ENCODE results near the gene NRN1L.
A peak's percentile ranks its signal among the peaks of the same experiment; 100 is the strongest.

NRN1L gene

GRCh38 chr16:67846320-67847063 is 38.2 kb upstream of the NRN1L start, which contains the start of gene NUTF2:
TSS of gene NUTF2 (plus strand) at chr16:67846933. CDS start at chr16:67865131, 18,198 bp downstream.
- peak within 1 kb of the TSS; percentile 95 for H3K4me3 ChIP-seq (ENCODE audit: low read depth, low read length, poor library complexity, severe bottlenecking)
- no peaks in the 10 kb centered on the region for H3K9me3 ChIP-seq (ENCODE audit: low read length)
- H3K4me1 ChIP-seq (ENCODE audit: insufficient read depth, low read length, severe bottlenecking): peaks cover 46% of the 10 kb centered on the region
- no peaks in the 10 kb centered on the region for H3K27me3 ChIP-seq (ENCODE audit: insufficient read depth, low read length)
- peaks cover 6% of the 10 kb centered on the region for H3K36me3 ChIP-seq (ENCODE audit: insufficient read depth, low read length)
- peak within 1 kb of the TSS; percentile 85 for H3K9ac ChIP-seq (ENCODE audit: low read length)
- TF ChIP-seq CTCF (IDR thresholded peaks at IDR 0.05; ENCODE audit: low read length): no peak
- no peak for TF ChIP-seq EZH2 (IDR thresholded peaks at IDR 0.05; ENCODE audit: borderline replicate concordance, low read length)
- H3K4me2 ChIP-seq (ENCODE audit: low read length): peak within 1 kb of the TSS; percentile 92
- no peak within 1 kb of the TSS for H2AFZ ChIP-seq (ENCODE audit: low read length)
- peak within 1 kb of the TSS; percentile 87 for H3K27ac ChIP-seq (ENCODE audit: low read depth, low read length, poor library complexity, severe bottlenecking)
- H3F3A ChIP-seq (ENCODE audit: insufficient read depth, low read length): no peaks in the 10 kb centered on the region
- no peaks in the 10 kb centered on the region for H4K20me1 ChIP-seq (ENCODE audit: insufficient read depth, low read length)
- no peaks in the 10 kb centered on the region for H3K9me2 ChIP-seq (ENCODE audit: low read depth, low read length)
- peaks cover 27% of the 10 kb centered on the region for H3K79me2 ChIP-seq (ENCODE audit: insufficient read depth, low read length)

GRCh38 chr16:67847064-67847861 is 37.4 kb upstream of the NRN1L start, which contains the start of gene CENPT:
TSS of gene CENPT (minus strand) at chr16:67847693. CDS start at chr16:67833859, 13,834 bp downstream.
- no peaks in the 10 kb centered on the region for H3K9me3 ChIP-seq (ENCODE audit: low read length)
- H3K4me2 ChIP-seq (ENCODE audit: low read length): peak within 1 kb of the TSS; percentile 92
- no peaks in the 10 kb centered on the region for H3K9me2 ChIP-seq (ENCODE audit: low read depth, low read length)
- peak within 1 kb of the TSS; percentile 87 for H3K27ac ChIP-seq (ENCODE audit: low read depth, low read length, poor library complexity, severe bottlenecking)
- TF ChIP-seq EZH2 (IDR thresholded peaks at IDR 0.05; ENCODE audit: borderline replicate concordance, low read length): no peak
- TF ChIP-seq CTCF (IDR thresholded peaks at IDR 0.05; ENCODE audit: low read length): no peak
- H3K4me1 ChIP-seq (ENCODE audit: insufficient read depth, low read length, severe bottlenecking): peaks cover 44% of the 10 kb centered on the region
- H3K9ac ChIP-seq (ENCODE audit: low read length): peak within 1 kb of the TSS; percentile 85
- H3K27me3 ChIP-seq (ENCODE audit: insufficient read depth, low read length): no peaks in the 10 kb centered on the region
- no peak within 1 kb of the TSS for H2AFZ ChIP-seq (ENCODE audit: low read length)
- H3K36me3 ChIP-seq (ENCODE audit: insufficient read depth, low read length): peaks cover 6% of the 10 kb centered on the region
- no peaks in the 10 kb centered on the region for H4K20me1 ChIP-seq (ENCODE audit: insufficient read depth, low read length)
- no peaks in the 10 kb centered on the region for H3F3A ChIP-seq (ENCODE audit: insufficient read depth, low read length)
- H3K4me3 ChIP-seq (ENCODE audit: low read depth, low read length, poor library complexity, severe bottlenecking): peak within 1 kb of the TSS; percentile 95
- H3K79me2 ChIP-seq (ENCODE audit: insufficient read depth, low read length): peaks cover 34% of the 10 kb centered on the region

GRCh38 chr16:67848118-67848517 is 36.6 kb upstream of the NRN1L start:
- no peaks in the 10 kb centered on the region for H4K20me1 ChIP-seq (ENCODE audit: insufficient read depth, low read length)
- no peaks in the 10 kb centered on the region for H3F3A ChIP-seq (ENCODE audit: insufficient read depth, low read length)
- peak overlapping the region; percentile 92 for H3K4me2 ChIP-seq (ENCODE audit: low read length)
- H3K36me3 ChIP-seq (ENCODE audit: insufficient read depth, low read length): peaks cover 6% of the 10 kb centered on the region
- H3K79me2 ChIP-seq (ENCODE audit: insufficient read depth, low read length): peaks cover 38% of the 10 kb centered on the region
- peak overlapping the region; percentile 85 for H3K9ac ChIP-seq (ENCODE audit: low read length)
- no peaks in the 10 kb centered on the region for H3K27me3 ChIP-seq (ENCODE audit: insufficient read depth, low read length)
- H3K4me1 ChIP-seq (ENCODE audit: insufficient read depth, low read length, severe bottlenecking): peaks cover 40% of the 10 kb centered on the region
- no peak overlapping the region for H3K27ac ChIP-seq (ENCODE audit: low read depth, low read length, poor library complexity, severe bottlenecking)
- no peaks in the 10 kb centered on the region for H3K9me3 ChIP-seq (ENCODE audit: low read length)
- no peak for TF ChIP-seq EZH2 (IDR thresholded peaks at IDR 0.05; ENCODE audit: borderline replicate concordance, low read length)
- no peak for TF ChIP-seq CTCF (IDR thresholded peaks at IDR 0.05; ENCODE audit: low read length)
- H2AFZ ChIP-seq (ENCODE audit: low read length): no peak overlapping the region
- H3K4me3 ChIP-seq (ENCODE audit: low read depth, low read length, poor library complexity, severe bottlenecking): peak overlapping the region; percentile 95
- no peaks in the 10 kb centered on the region for H3K9me2 ChIP-seq (ENCODE audit: low read depth, low read length)

Data from OCI-LY1 (cell line).